NCI-H2227 (cell line): ENCODE measurements around the gene PRR23E.

Experiments used
- DNase-seq: peaks from one replicate; lab custom pipeline; 2025; ENCODE audit not compliant: unreplicated experiment; lab: John Stamatoyannopoulos, UW

PRR23E gene

DNA sequence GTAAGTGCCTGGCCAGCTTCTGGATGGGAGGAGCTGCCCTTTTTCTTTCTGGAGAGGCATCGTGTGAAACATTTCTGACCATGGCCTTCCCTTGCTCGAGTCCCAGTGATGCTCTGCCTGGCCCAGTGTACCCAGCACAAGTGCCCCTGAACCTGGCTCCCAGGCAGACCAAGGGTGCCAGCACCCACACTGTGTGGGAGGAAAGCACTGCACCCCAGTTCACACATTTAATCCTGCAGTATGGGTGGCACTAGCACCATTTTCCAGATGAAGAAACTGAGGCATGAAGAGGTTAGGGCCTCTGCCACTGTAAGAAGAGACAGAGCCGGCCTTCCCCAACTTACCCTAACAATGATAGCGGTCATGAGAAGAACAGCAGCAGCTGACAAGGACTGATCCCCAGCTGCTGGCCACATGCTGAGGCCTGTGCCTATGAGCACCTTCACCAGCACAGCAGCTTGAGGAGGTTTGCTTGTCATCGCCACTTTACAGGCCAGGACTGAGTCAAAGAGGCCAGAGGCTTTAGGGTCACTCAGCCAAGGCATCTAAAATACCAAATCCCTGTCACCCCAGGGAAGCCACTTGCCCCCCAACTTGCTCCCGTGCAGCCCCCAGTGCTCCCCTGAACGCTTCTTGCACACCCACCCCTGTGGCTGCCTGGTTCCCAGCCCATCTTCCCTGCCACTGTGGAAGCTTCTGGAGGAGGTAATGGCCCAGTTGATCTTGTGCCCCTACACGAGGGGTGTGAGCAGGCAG is 15.0 kb downstream of the PRR23E start:
- DNase-seq = no peak

DNA sequence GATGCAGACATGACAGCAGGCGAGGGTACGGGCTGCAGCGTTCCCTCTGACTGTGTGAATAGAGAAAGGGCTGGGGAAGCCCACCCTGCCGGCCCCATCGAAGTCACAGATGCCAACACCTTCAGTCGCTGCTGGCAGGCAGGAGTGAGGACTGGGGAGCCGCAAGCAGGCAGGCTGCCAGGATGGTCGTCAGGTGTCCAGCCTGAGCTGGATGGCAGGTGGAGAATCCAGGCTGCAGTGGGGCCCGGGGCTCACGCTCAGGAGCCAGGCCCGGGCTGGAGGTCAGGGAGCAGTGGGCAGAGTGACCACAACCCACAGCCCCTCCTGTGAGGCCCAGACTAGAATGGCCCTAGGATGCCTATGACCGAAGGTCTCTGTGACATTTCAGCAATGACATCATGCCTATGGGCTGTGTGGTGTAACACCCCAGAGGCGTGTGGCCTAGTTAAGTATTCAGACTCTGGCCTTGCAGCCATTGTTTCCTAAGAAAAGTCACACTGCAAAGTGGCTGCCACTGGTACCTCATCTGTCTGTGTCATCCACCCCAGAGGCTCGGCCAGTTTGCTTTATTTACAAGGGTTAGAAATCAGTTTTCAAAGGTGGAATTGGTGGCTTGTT is 15.7 kb downstream of the PRR23E start:
- no peak for DNase-seq

DNA sequence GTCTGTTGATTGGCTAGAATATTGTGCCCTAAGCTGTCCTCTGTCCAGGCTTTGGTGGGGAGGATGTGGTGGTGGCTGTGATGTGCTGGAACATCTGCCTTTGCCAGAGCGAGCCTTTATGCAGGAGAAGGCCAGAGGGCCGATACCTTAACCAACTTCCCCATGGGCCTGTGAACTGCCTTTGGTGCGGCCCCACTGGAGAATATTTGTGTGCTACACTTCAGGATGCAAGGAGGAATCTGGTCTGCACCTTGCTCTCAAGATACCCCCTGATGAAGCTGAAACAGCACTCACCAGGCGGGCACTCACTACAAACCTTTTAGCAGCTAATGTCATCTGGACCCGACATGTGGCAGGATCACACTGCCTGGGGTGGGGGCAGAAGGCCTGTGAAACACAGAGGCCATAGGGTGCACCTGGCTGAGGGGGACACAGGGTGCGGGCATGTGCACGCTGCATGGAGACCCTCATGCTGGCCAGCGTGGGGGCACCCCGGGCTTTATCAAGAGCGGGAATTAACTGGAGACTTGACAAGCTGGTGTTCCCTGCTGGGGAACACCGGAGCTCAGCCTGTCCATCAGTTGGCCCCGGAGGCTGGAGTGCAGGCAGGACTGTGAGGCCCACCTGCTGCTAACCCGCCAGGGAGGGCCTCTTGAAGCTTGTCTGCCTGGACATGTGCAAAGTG is 16.4 kb downstream of the PRR23E start:
- DNase-seq = no peak

DNA sequence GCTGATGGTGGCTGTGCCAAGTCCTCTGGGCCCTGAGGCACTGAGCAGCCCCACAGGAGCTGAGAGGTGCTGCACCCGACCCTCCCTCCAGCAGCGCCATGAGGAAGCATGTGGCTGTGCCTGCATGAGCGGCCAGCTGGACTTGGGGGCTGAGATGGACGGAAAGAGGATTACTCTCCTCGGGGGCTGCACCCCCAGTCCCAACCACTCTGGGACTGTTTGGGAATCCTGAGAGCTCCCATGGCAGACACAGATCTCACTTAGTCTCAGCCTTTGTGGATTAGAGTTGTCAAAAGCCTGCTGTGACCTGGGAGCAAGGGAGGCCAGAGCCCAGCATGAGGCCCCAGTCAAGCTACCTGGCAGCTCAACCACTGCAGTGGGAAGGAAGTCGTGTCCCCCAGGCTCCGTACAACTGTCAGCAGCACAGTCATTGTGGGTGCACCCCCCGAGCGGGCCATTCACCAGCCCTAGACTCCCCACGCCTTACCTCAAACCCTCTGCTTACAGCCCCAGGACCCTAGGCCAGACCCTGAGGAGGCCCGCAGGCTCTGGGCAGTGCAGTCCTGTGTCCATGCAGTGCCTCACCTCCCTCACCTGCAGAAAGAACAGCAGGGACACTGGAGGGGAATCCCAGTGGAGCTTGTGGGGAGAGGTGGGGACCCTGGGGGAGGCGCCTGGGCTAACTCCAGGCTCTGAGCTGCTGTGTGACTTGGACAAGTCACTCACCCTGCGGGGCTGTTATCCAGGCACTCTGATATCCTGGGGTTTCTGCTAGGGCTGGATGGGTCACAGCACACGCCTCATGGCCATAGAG is 17.1 kb downstream of the PRR23E start:
- DNase-seq = no peak

DNA sequence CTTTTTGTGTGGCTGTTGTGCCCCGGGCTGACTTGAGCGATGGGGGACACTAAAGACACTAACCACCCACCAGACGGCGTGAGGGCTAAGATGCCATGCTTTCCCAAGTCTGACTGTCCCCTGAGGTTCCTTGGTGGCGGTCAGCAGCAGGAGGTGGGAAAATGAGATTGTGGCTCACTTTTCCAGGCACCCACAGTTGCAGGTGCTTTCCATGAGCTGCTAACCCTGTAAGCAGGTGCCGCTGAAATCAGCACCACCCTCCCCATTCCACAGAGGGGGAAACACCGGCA is 17.7 kb downstream of the PRR23E start:
- DNase-seq = no peak

DNA sequence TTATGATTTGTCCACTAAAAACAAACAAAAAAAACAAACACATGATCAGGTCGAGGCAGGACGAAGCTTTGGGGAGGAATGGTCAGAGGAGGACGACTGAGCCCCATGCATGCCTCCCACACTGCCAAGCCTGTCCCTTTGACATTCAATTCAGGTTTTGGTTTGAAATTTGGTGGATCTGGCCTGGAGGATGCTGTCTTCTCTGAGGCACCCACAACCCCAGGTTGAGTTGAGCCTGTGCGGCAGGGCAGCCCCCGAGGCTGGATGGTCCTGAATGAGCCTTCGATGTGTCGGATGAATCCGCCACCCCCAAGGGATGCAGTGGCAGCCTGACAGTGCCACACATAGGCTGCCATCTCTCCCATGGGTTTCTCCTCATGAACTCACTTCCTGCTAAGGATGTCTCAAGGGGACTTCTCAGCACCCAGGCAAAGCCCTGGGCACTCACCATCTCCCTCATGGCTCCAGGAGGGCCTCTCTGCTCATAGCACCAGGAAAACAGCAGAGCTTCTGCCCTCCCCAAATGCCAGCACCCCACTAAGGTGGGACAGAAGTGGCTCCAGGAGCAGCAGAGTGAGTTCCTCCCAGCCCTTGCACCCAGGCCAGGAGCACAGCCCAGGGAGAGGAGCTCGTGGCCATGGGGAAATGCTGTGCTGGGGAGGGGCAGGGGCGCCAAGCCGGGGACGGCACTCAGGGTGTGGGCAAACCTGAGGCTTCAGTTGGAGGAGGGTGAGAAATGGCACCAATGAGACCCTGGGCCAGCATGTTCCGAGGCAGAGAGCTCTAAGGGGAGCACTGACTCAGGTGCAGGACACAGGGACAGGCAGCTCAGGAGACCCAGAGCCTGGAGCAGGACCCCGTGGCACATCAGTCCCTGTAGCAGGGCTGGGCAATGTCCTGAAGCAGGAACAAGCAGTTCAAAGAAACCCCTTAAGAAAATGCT is 18.5 kb downstream of the PRR23E start:
- no peak for DNase-seq

DNA sequence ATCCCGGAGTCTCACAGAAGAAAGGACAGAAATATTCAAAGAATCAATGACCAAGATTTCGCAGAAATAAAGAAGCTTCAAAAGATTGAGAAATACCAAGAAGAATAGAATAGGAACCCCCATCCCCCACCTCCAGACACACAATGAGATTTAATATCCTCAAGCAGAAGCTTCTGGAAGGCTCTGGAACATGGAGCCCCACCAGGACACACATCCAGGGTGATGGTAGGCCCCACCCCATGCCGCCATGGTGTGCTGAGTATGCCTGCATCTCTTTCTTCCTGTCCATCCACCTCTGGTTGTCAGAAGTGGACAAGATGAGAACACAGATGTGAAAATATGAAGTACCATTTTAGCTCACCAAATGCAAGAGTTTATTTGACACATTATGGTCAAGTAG is 19.3 kb downstream of the PRR23E start:
- no peak for DNase-seq

DNA sequence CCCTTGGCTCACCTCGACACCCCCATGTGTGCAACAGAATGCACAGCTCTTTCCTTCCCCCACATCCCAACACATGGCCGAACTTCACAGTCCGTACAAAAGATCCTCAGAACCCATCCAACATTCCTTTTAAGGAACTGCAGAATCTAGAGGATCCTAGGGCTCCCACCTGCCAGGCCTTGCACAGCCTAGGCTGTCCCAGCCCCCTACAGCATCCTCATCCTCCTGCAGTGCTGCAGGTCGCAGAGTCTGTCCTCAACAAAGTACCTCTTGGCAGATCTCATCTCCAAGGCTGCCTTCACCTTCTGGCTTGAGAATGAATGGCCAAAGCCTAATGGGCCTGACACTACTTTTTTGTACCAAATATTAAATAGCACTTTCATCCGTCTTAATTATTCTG is 19.8 kb downstream of the PRR23E start:
- no peak for DNase-seq

DNA sequence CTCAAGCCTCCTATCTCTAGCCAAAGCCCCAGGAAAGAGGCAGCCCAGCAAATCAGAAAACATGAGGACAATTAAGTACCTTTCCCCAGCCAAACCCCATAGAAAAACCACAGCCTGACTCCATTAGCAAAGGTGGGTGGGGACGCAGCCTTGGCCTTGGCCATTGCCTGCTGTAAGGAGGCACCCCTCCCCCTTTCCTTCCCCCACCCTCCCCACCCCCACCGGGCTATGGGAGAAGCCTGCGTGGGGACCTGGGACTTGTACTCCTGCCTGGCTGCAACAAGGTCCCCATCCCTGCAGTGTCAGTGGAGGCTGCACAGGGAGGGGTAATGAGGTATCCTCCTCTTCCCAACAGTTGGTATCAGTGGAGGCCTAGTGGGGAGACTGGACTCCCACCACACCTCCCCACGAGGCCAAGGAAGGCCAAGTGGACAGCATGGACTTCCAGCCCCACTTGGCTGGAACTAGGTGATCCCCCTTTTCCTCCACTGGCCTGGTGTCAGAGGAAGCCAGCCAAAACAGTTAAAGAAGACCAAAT is 20.5 kb downstream of the PRR23E start:
- no peak for DNase-seq

DNA sequence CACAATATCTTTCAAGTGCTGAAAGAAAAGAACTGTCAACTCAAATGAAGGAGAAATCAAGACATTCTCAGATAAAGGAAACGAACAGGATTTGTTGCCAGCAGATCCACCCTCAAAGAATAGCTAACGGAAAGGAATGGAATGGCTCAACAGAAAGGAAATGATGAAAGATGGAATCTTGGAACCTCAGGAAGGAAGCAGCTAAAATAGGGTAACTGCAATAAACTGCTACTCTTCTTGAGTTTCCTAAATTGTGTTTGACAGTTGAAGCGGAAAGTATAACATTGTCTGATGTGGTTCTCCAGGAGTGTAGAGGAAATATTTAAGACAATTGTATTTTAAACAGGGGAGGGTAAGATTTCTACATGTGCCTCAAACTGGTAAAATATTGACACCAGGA is 22.0 kb downstream of the PRR23E start:
- DNase-seq = no peak

DNA sequence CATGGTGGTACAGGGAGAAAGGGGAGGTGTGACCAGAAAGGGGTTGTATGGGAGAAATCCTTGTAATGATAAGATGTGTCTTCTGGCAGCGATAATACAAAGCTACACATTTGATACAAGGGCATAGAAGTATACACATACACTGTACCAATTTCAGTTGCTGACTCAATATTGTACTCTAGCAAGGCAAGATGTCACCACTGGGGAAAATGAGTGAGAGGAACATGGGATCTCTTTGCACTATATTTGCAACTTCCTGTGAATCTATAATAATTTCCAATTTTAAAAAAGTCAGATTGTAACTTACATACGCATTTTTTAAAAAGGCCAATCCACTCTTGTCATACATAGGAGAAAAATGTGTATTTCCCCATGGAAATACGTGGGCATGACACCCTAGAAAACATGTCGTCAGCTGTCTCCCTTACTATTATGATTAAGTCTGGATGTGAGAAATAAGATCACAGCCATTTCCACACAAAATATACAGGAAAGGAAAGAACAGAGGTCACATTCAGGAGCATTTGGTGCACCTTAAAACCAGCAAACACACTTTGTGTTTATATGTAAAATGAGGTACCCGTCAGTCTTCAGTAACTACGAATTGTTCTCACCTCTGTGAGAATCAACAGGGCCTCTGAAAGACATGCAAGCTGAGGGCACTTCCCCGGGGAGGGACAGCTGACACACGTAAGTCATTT is 22.9 kb downstream of the PRR23E start:
- no peak for DNase-seq

DNA sequence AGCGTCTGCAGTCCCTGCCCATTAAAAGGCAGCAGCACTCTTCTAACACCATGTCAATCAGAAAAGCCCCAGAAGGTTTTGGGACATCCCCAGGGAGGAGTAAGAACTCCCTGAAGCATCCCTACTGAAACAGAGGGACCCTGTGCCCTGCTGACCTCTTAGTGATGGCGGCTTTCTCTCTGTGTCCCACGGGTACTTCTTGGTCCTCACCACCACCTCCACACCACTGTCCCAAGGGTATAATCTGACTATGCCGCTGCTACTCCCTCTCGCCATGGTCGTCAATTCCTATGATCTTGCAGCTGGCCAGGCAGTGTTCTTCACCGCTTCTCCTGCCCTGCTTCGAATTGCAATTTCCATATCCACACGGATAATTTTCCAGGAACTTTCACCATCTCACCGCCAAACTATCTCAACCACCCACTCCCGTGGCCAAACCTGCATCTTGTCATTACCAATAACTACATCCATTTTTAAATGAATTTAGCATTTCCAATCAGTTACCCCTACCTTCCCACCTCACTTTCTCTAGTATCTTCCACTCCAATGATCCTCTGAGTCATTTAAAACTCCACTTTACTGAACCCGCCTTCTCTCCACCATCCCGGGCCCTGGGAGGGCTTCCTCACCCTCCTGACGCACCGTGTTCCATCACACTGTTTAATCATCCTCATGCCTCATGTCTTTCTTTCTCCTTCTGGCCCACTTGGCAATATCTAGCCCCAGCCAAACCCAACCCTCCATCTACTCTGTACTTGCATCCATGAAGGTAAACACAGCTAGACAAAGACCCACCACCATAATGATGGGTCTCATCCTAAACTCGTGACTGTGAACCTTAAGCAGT is 23.7 kb downstream of the PRR23E start:
- no peak for DNase-seq

DNA sequence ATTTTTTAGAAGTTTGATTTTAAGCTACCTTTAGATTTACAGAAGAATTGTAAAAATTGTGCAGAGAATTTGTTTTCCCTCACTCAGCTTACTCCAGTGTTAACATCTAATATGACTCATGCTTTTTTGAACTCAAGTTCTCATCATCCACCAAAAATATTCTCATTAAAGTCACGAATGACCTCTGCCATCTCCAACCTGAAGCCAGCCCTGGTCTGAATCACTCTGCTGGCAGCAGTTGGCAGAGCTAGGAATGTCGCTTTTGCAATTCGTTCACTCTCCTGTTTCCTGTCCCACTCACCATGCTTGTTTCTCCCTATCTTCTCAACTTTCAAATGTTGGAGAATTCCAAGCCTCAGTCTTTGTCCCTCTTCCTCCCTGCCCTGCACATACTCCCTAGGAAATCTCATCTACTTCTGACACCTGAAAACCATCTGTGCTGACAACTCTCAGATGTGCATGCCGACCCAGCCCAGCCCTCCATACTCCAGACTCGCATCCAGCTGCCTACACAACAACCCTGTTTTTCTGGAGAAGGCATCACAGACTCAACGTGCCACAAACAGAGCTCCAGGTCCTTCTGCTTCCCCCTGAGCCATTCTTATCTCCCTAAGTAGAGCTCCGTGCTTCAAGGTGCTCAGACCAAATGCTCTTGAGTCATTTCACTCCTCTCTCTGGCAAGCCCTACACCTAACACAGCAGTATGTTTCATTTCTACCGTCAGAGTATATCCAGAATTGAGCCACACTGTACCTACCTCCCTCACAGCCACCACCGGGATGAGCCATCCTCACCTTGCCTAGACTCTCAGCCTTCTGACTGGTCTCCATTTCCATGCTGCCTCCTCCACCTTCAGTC is 24.9 kb downstream of the PRR23E start:
- DNase-seq = no peak

DNA sequence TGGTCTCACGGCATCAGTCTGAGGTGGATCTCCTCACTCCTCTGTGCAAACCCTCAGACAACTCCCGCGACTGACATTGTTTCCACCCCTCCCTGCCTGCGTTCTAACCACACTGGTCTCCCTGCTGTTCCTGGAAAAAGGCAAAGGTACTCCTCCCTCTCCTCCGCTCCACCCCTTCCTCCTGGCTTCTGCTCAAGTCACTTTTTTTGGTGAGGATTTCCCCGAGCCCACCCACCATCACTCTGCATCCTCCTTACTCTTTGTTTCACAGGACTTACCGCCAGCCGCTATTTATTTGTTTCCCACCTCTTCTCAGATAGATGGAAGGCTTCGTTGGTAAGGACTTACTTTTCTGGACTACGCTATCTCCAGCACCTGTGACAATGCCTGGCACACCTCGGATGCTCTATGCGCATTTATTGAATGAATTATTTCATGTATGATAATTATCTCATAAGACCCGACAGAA is 25.6 kb downstream of the PRR23E start:
- no peak for DNase-seq

DNA sequence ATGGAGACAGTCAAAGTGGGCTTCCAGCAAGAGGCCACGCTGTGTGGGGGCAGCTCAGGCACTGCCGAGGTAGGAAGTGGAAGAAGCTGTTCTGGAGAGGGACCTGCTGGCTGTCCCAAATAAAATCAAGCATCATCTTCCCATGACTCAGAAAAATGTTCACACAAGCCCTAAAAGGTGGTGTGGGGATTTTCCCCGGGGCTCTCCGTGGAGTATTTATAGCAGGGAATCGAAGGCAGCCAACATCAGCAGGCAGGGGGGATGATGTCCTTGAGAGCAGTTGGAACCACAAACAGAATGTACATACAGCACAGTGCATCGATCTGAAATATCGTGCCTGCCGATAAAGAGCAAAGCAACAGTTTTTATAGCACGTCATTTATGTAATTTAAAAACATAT is 27.6 kb downstream of the PRR23E start:
- no peak for DNase-seq

DNA sequence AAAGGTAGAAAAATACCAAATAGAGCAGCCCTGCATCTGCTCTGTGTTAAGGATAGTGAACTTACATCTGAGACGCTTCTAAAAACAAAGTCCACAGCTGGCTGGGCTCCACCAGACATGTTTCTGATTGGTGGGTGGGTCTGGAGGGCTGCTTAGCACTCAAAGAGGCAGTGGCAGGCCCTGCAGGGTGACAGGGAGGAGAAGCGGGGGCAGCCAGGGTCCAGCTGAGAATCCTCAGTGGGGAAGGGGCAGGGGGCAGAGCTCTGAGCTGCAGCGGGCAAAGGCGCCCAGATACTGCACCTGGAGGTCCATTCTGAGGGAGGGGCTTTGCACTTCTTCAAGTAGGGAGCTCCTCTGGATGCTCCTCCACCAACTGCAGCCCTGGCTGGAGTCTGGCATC is 28.1 kb downstream of the PRR23E start:
- no peak for DNase-seq

DNA sequence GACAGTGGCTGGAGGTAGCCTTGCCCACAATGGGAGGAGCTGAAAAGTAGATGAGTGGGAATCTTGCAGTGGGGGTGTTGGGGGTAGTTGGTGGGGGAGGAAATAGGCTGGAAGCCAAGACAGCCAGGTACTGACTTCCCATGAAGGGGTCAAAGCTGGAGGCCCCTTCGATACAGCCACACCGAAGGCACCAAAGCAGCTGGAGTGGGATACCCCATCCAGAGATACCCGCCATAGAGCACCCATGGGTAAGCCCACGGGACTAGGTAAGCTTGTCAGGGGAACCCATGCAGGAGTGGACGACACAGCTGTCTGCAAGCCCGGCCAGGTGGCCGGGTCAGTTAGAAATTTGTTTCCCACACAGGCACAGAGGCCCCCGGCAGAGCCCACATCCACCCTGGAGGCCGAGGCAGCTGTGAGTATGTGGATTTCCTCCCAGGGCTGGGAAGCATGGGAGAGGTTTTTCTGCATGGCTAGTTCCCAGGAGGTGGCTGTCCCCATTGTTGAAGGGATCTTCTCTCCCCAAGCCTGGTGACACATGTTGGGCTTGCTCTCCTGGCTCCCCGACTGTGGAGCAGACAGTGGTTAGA is 28.6 kb downstream of the PRR23E start:
- no peak for DNase-seq
